H1 (cell line): ENCODE measurements around the gene DGAT2. TPM values are rescaled to one million over a fixed set of nuclear protein-coding genes. Genes with fewer than 3 reads are reported as not detected.

Experiments
- CTCF ChIA-PET: fragments of 300-600 bp; sonication (Branson Sonifier 250); formaldehyde crosslinking; loops from one replicate; lab custom pipeline; 2021; ENCODE audit not compliant: partially characterized antibody; lab: Charles Lee
- POLR2A ChIA-PET: fragments of 300-600 bp; sonication (Branson Sonifier 250); formaldehyde crosslinking; loops from one replicate; lab custom pipeline; 2021; ENCODE audit warnings: inconsistent platforms; ENCODE audit not compliant: partially characterized antibody; lab: Charles Lee
- DNase-seq, 2 experiments: peaks; one replicate each; pipeline versions ENCODE4 v3.0.0 to v3.0.0-alpha.2; 2010 to 2022; ENCODE audit warnings: low spot score in 2 of 2, low read depth in 1 of 2, mixed read lengths in 1 of 2
- FAIRE-seq: peaks from 2 replicates; lab custom pipeline; 2011; peaks lifted over from hg19 to GRCh38; lab: Jason Lieb, UNC
- H2AFZ ChIP-seq: 2 replicates; pipeline ENCODE4 v1.8.1; 2012; ENCODE audit warnings: low read length, inconsistent platforms
- H2AK5ac ChIP-seq: 2 replicates; pipeline ENCODE4 v1.6.1; 2013; ENCODE audit warnings: low read depth, low read length
- H2BK120ac ChIP-seq: replicated peaks from 2 replicates; pipeline ENCODE3; 2013; ENCODE audit warnings: low read depth, low read length, inconsistent platforms
- H2BK12ac ChIP-seq: 2 replicates; pipeline ENCODE4 v1.6.1; 2013; ENCODE audit warnings: low read depth, low read length
- H2BK15ac ChIP-seq: 2 replicates; pipeline ENCODE4 v1.6.1; 2013; ENCODE audit warnings: low read length
- H2BK20ac ChIP-seq: 2 replicates; pipeline ENCODE4 v1.6.1; 2013; ENCODE audit warnings: low read length
- H2BK5ac ChIP-seq: 2 replicates; pipeline ENCODE4 v1.6.1; 2013; ENCODE audit warnings: low read depth, low read length
- H3K14ac ChIP-seq: 2 replicates; pipeline ENCODE4 v1.6.1; 2013; ENCODE audit warnings: inconsistent platforms; ENCODE audit not compliant: insufficient read length
- H3K18ac ChIP-seq: 2 replicates; pipeline ENCODE4 v1.6.1; 2013; ENCODE audit warnings: low read length; ENCODE audit errors: extremely low read depth
- H3K23ac ChIP-seq: 2 replicates; pipeline ENCODE4 v1.6.1; 2013; ENCODE audit warnings: inconsistent platforms; ENCODE audit not compliant: insufficient read length
- H3K23me2 ChIP-seq: 2 replicates; pipeline ENCODE4 v1.6.1; 2013; ENCODE audit warnings: low read depth, low read length
- H3K27ac ChIP-seq: 2 replicates; pipeline ENCODE4 v1.6.1; 2011; ENCODE audit warnings: low read depth, low read length, inconsistent platforms
- H3K27me3 ChIP-seq, 4 experiments: replicated peaks in 1 of 4; 1 replicate in 1 of 4; 2 replicates in 3 of 4; pipeline versions ENCODE4 v1.6.1 to v1.8.1; 2011 to 2013; ENCODE audit warnings: low read length in 3 of 4, mild to moderate bottlenecking in 3 of 4, inconsistent platforms in 2 of 4, mixed read lengths in 2 of 4, moderate library complexity in 1 of 4; ENCODE audit not compliant: control insufficient read depth in 3 of 4, insufficient read depth in 3 of 4; ENCODE audit errors: extremely low read depth in 1 of 4
- H3K36me3 ChIP-seq, 4 experiments: 2 replicates each; pipeline versions ENCODE4 v1.6.1 to v1.8.1; 2011 to 2013; ENCODE audit warnings: mild to moderate bottlenecking in 4 of 4, low read length in 3 of 4, moderate library complexity in 2 of 4, control low read depth in 1 of 4, inconsistent platforms in 1 of 4; ENCODE audit not compliant: insufficient read depth in 4 of 4, control insufficient read depth in 2 of 4
- H3K4ac ChIP-seq: replicated peaks from 2 replicates; pipeline ENCODE3; 2013; ENCODE audit warnings: low read length, low read depth, mixed read lengths, inconsistent platforms; ENCODE audit not compliant: insufficient read length
- H3K4me1 ChIP-seq, 4 experiments: replicated peaks in 1 of 4; 1 replicate in 1 of 4; 2 replicates in 3 of 4; pipeline versions ENCODE4 v1.6.1 to v1.8.1; 2011 to 2013; ENCODE audit warnings: low read length in 3 of 4, inconsistent platforms in 2 of 4, mixed read lengths in 1 of 4; ENCODE audit not compliant: insufficient read depth in 4 of 4, control insufficient read depth in 3 of 4
- H3K4me2 ChIP-seq, 2 experiments: 2 replicates each; pipeline versions ENCODE4 v1.6.1 to v1.8.1; 2011 to 2013; ENCODE audit warnings: low read depth in 2 of 2, low read length in 2 of 2, control low read depth in 1 of 2, inconsistent platforms in 1 of 2, mild to moderate bottlenecking in 1 of 2; ENCODE audit not compliant: insufficient read depth in 1 of 2
- H3K4me3 ChIP-seq, 4 experiments: fragments of 200-600, 300-600 bp in 1 of 4; sonication (generic), shearing (Covaris generic), sonication (Bioruptor Twin) in 1 of 4; 2 replicates each; pipeline versions ENCODE4 v1.5.1 to v1.8.1; 2011 to 2016; ENCODE audit warnings: low read length in 4 of 4, low read depth in 3 of 4, control low read depth in 2 of 4, inconsistent platforms in 2 of 4, mild to moderate bottlenecking in 2 of 4, mixed read lengths in 1 of 4, moderate library complexity in 1 of 4; ENCODE audit not compliant: insufficient read depth in 2 of 4; ENCODE audit errors: extremely low read depth in 1 of 4
- H3K56ac ChIP-seq: replicated peaks from 2 replicates; pipeline ENCODE3; 2013; ENCODE audit warnings: low read depth, mild to moderate bottlenecking, mixed read lengths, low read length, inconsistent platforms; ENCODE audit not compliant: insufficient read length
- H3K79me1 ChIP-seq: 2 replicates; pipeline ENCODE4 v1.6.1; 2013; ENCODE audit warnings: low read depth, low read length, control low read depth
- H3K79me2 ChIP-seq, 2 experiments: 2 replicates each; pipeline versions ENCODE4 v1.6.1 to v1.8.1; 2012 to 2013; ENCODE audit warnings: low read length in 2 of 2, mild to moderate bottlenecking in 2 of 2, inconsistent platforms in 1 of 2; ENCODE audit not compliant: insufficient read depth in 2 of 2, control insufficient read depth in 1 of 2
- H3K9ac ChIP-seq, 4 experiments: replicated peaks in 1 of 4; 1 replicate in 1 of 4; 2 replicates in 3 of 4; pipeline versions ENCODE4 v1.6.1 to v1.8.1; 2011 to 2013; ENCODE audit warnings: low read depth in 3 of 4, low read length in 3 of 4, control low read depth in 2 of 4, mild to moderate bottlenecking in 2 of 4, moderate library complexity in 2 of 4, inconsistent platforms in 1 of 4; ENCODE audit errors: extremely low read depth in 1 of 4
- H3K9me3 ChIP-seq, 2 experiments: 2 replicates each; pipeline versions ENCODE4 v1.6.1 to v1.8.1; 2012 to 2013; ENCODE audit warnings: mild to moderate bottlenecking in 2 of 2, moderate library complexity in 2 of 2, control low read depth in 1 of 2, inconsistent platforms in 1 of 2, low read depth in 1 of 2, low read length in 1 of 2, mixed read lengths in 1 of 2; ENCODE audit not compliant: insufficient read depth in 2 of 2
- H4K20me1 ChIP-seq, 2 experiments: replicated peaks in 1 of 2; 2 replicates each; pipeline versions ENCODE3 to v1.8.1; 2011 to 2013; ENCODE audit warnings: inconsistent platforms in 2 of 2, low read length in 2 of 2, mild to moderate bottlenecking in 1 of 2; ENCODE audit not compliant: insufficient read depth in 2 of 2, control insufficient read depth in 1 of 2
- H4K5ac ChIP-seq: 2 replicates; pipeline ENCODE4 v1.6.1; 2013; ENCODE audit warnings: low read length, low read depth, mixed read lengths, inconsistent platforms; ENCODE audit not compliant: insufficient read length
- H4K8ac ChIP-seq: 2 replicates; pipeline ENCODE4 v1.8.0; 2013; ENCODE audit warnings: mild to moderate bottlenecking, moderate library complexity, low read length, inconsistent platforms; ENCODE audit not compliant: insufficient read depth; ENCODE audit errors: extremely low read depth
- H4K91ac ChIP-seq: replicated peaks from 2 replicates; pipeline ENCODE3; 2013; ENCODE audit warnings: low read length, mixed read lengths, inconsistent platforms; ENCODE audit not compliant: insufficient read length
- ASH2L ChIP-seq: fragments of 200-600, 300-600 bp; sonication (generic); IDR thresholded peaks from one replicate; pipeline ENCODE4 v1.7.1; 2017; ENCODE audit warnings: low read length
- BCL11A ChIP-seq, 2 experiments: IDR thresholded peaks; one replicate each; pipeline ENCODE4 v1.6.1; 2011; ENCODE audit warnings: low read depth in 2 of 2, low read length in 2 of 2, mild to moderate bottlenecking in 2 of 2
- BRCA1 ChIP-seq: IDR thresholded peaks from 2 replicates; pipeline ENCODE4 v1.6.1; 2012; ENCODE audit warnings: low read depth, low read length, improper control_type of control experiment
- CBX5 ChIP-seq: fragments of 300-800, 300-1000 bp; sonication (generic); IDR thresholded peaks from 2 replicates; pipeline ENCODE4 v1.7.1; 2016; ENCODE audit warnings: antibody characterized with exemption, low read length, low read depth
- CHD2 ChIP-seq: IDR thresholded peaks from 2 replicates; pipeline ENCODE4 v1.6.1; 2012; ENCODE audit warnings: low read length, improper control_type of control experiment
- CREB1 ChIP-seq: IDR thresholded peaks from 2 replicates; pipeline ENCODE4 v1.6.1; 2012; ENCODE audit warnings: inconsistent platforms
- EGR1 ChIP-seq: IDR thresholded peaks from 2 replicates; pipeline ENCODE4 v1.6.1; 2011; ENCODE audit warnings: low read depth, low read length, borderline replicate concordance
- RXRA ChIP-seq: IDR thresholded peaks from 2 replicates; pipeline ENCODE4 v1.6.1; 2011; ENCODE audit warnings: low read depth, mild to moderate bottlenecking, low read length, moderate library complexity; ENCODE audit not compliant: insufficient read depth
- SIN3A ChIP-seq, 2 experiments: IDR thresholded peaks in 1 of 2; conservative IDR thresholded peaks in 1 of 2; 2 replicates each; pipeline ENCODE4 v1.6.1; 2011 to 2012; ENCODE audit warnings: low read length in 2 of 2, improper control_type of control experiment in 1 of 2, low read depth in 1 of 2, mild to moderate bottlenecking in 1 of 2
- SIX5 ChIP-seq: IDR thresholded peaks from 2 replicates; pipeline ENCODE4 v1.6.1; 2011; ENCODE audit warnings: mild to moderate bottlenecking, low read depth, low read length
- TBP ChIP-seq: IDR thresholded peaks from 2 replicates; pipeline ENCODE4 v1.6.1; 2011; ENCODE audit warnings: low read depth, low read length, improper control_type of control experiment
- WGBS, 2 experiments: shearing (Covaris generic) in 1 of 2; methylation state at CpG; one replicate each; pipeline versions ENCODE4 v1.1.6 to v1.1.7; 2013 to 2015; ENCODE audit warnings: low lambda C conversion rate in 2 of 2, mixed read lengths in 2 of 2, inconsistent platforms in 1 of 2, low coverage in 1 of 2, missing lambda C conversion rate in 1 of 2; ENCODE audit not compliant: insufficient replicate concordance in 2 of 2, insufficient coverage in 1 of 2, insufficient read length in 1 of 2; ENCODE audit errors: extremely low coverage in 1 of 2, missing lambda C conversion rate in 1 of 2; 5-methylcytosine and 5-hydroxymethylcytosine counted together
- polyA plus RNA-seq, 7 experiments: library from polyadenylated mRNA; depleted of rRNA in 3 of 7; stranded (reverse) in 5 of 7; unstranded in 2 of 7; fragments of >200 nt in 5 of 7; fragments of 200-250 nt in 2 of 7; gene quantifications; 1 replicate in 5 of 7; 2 replicates in 1 of 7; 4 replicates in 1 of 7; pipeline versions ENCODE4 v1.2.1 to v1.2.3, GENCODE V29; 2011 to 2013; ENCODE audit warnings: missing spikeins in 2 of 7, mixed read lengths in 2 of 7
- total RNA-seq: library from RNA; stranded (reverse); fragmentation: NEBNext Ultra II Directional; extraction: Animal tissue kit (Norgen Biotek cat#: 25700); gene quantifications from 2 replicates; pipeline ENCODE4 v1.2.1, GENCODE V29; 2021

DGAT2 gene
- total and polyA plus RNA-seq, 2 of the 8 experiments (the other 6 are each of a cell fraction or from before 2014, with no cell fraction given) = 3.2 to 5.9 TPM

DNA sequence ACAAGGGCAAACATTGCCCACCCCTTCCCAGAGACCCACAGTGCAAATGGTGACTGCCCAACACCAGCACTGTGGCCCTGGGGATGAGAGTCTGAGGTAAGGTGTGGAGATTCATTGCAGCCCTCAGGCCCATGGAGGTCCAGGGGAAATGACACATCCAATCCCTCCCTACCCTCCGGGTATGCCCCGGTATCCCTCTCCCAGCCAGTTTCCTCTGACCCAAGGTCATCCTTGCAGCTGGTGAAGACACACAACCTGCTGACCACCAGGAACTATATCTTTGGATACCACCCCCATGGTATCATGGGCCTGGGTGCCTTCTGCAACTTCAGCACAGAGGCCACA is 27.5 kb downstream of the DGAT2 start:
- H3K79me1 ChIP-seq = no peaks in the 10 kb centered on the region
- no peak overlapping the region for H2BK120ac ChIP-seq
- H3K4ac ChIP-seq = no peak overlapping the region
- ChIA-PET CTCF (interaction anchor here (1.4 to 2.1 kb wide), 3 partner anchors 19 to 90 kb away, joined by 3 to 5 read pairs (median 5); no protein-coding TSS in a partner anchor), POLR2A (no interaction called here)
- no peak for FAIRE-seq
- no peak overlapping the region for H3K4me2 ChIP-seq
- no peak for DNase-seq
- H2AK5ac ChIP-seq = no peak overlapping the region
- H3K4me1 ChIP-seq = 0 out of 7 replicates have a peak, but pooled peaks cover 0 to 4% (median 0%) of the 10 kb centered on the region in 4 experiments
- no peaks in the 10 kb centered on the region for H3K36me3 ChIP-seq
- no peaks in the 10 kb centered on the region for H4K20me1 ChIP-seq
- H4K5ac ChIP-seq = no peak overlapping the region
- no peak overlapping the region for H4K91ac ChIP-seq
- no peak overlapping the region for H3K4me3 ChIP-seq
- H4K8ac ChIP-seq = no peak overlapping the region; the same call in 1 of the 2 replicates
- H2BK12ac ChIP-seq = no peak overlapping the region
- H3K56ac ChIP-seq = no peak overlapping the region
- no peak overlapping the region for H3K9ac ChIP-seq
- H3K18ac ChIP-seq = no peak overlapping the region
- no peak overlapping the region; the same call in 1 of the 2 replicates for H2BK5ac ChIP-seq
- no peak overlapping the region for H3K27ac ChIP-seq
- H2BK20ac ChIP-seq = no peak overlapping the region
- 91% methylated on average over 2 of the region's 2 CpGs; no CpG with 5 or more reads in 1 of the 2 experiments for WGBS, 2 experiments
- H3K27me3 ChIP-seq = no peaks in the 10 kb centered on the region
- TF ChIP-seq BRCA1 (no peak), CBX5 (no peak), CHD2 (no peak), ASH2L (no peak), TBP (no peak), CREB1 (no peak), SIN3A (conservative IDR thresholded peaks at IDR 0.05 in 1 of 2, IDR thresholded peaks at IDR 0.05 in 1 of 2; ENCODE audit: low read depth in 1 of 2, low read length in 2 of 2) (no peak), RXRA (no peak), EGR1 (no peak), BCL11A (IDR thresholded peaks at IDR 0.05; ENCODE audit: low read depth in 2 of 2, low read length in 2 of 2) (no peak), SIX5 (no peak)
- H2BK15ac ChIP-seq = no peak overlapping the region
- H3K14ac ChIP-seq = no peak overlapping the region
- no peaks in the 10 kb centered on the region for H3K79me2 ChIP-seq
- no peak overlapping the region for H2AFZ ChIP-seq
- H3K23me2 ChIP-seq = 0 out of 2 replicates have a peak, but pooled peaks cover 1% of the 10 kb centered on the region
- no peaks in the 10 kb centered on the region for H3K9me3 ChIP-seq
- no peak overlapping the region for H3K23ac ChIP-seq
